NCI-H2196 treated with DMSO at 0.1 percent for 48 hours (cell line): ENCODE results near the gene COL13A1.

Source experiments
- DNase-seq: peaks from one replicate; lab custom pipeline; 2025; ENCODE audit not compliant: unreplicated experiment; lab: John Stamatoyannopoulos, UW

The COL13A1 gene

GRCh38 chr10:69939481-69939880 lies 137.8 kb downstream of the COL13A1 start:
- no peak for DNase-seq

DNA sequence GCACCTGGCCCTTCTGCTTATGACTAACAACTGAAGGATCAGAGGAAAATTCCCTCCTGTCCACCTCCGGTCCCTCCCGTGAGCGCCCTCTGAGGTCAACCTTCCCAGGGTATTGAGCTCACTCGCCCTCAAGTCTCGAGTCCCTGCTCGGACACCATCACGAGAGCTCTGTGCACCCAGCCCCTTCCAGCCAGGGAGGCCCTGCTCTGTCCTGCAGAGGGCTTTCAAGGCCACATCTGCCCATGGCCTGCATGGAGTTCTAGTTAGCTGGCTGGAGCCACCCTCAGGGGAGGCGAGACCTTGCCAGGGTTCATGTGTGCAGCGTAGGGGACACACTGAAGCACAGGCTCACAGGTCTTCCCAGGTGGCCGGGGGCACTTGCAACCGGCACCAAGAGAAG lies 140.0 kb downstream of the COL13A1 start:
- no peak for DNase-seq

DNA sequence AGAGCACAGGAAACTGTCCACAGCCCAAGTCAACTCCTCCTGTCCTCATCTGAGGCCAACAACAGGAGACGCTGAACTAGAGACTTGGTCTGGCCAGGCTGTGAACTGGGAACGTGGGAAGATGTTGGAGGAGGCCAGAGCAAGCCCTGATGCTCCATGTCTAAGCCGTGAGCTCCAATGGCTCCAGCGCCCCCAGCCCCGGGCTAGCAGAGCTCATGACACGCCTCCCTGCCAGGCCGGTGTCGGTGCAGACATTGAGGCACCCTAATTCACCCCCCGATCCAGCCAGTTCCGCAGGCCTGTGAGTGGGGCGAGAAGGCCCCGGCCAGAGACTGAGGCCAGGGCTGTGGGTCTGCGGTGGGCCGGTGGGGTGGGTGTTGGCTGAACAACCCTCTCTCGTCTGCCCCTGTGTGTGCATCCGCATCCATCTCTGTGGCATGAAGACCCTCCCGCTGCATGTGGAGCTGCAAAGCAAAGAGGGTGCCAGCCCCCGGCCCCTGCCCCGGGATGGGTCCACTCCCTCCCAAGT lies 141.7 kb downstream of the COL13A1 start:
- DNase-seq, result no peak

DNA sequence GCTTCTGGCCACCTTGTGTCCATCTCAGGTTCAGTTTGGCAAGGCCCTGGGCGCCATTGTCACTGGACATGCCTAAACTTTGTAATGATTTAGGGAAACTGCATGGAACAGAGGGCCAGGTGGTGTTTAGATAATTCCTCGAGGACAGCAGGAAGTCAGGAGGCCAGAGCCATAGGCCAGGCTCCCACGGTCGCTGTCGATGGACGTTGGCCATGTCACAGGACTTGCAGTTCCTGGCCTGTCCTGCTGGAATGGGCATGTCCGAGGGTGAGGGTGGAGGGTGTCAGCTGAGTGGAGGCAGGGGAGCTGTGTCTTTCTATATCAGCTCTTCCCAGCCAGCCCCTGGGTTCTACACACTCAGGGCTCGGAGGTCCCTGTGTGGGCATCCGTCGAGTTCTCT lies 143.1 kb downstream of the COL13A1 start:
- no peak for DNase-seq

DNA sequence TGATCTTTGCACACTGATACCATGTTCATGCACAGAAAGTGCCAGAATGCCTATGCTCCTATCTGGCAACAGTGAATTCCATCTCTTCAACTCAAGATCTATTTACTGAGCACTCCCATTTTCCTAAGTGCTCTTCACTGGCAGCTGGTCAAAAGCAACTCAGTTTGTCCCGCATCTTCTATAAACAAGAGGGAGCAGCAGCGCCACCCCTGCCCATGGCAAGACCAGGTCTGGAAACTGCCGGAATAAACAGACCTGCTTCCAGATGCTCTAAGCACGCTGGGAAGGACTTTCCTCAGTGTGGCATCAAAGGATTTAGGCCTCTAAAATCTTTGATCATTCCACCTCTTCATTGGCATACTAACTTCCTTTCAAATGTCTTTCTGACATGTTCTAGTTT lies 146.6 kb downstream of the COL13A1 start:
- no peak for DNase-seq

DNA sequence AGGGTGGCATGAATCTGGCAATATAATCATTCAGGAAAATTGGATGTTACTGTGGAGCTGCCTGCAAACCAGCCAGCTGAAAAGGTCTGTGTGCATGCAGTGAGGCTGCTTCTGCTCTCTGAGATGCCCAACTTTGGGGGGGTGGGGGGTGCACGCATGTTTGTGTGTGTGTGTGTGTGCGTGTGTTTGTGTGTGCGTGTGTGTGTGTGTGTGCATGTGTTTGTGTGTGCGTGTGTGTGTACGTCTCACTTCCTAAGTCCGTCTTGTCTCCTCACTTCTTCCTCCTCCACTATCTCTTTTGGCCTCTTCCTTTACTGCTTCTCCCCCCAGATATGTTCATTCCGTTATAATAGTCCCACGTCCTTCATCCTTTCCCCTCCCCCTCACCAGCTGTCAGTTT lies 148.1 kb downstream of the COL13A1 start:
- no peak for DNase-seq

DNA sequence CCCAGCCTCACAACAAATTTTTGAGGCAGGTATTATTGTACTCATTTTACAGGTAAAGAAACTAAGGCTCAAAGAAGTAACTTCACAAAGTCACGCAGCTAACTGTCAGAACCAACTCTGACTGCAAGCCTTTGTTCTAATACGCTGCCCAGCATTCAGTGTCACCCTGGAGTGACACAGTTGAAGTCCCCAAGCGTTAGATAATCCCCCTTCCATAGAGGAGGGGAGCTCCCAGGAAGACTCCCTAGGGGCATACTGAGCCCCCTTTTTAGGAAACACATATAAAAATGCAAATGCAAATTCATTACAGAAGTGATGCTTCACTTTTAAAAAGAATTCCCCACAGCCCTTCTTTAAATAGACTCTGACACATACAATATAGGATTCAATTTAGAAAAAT lies 150.0 kb downstream of the COL13A1 start:
- DNase-seq, result no peak

DNA sequence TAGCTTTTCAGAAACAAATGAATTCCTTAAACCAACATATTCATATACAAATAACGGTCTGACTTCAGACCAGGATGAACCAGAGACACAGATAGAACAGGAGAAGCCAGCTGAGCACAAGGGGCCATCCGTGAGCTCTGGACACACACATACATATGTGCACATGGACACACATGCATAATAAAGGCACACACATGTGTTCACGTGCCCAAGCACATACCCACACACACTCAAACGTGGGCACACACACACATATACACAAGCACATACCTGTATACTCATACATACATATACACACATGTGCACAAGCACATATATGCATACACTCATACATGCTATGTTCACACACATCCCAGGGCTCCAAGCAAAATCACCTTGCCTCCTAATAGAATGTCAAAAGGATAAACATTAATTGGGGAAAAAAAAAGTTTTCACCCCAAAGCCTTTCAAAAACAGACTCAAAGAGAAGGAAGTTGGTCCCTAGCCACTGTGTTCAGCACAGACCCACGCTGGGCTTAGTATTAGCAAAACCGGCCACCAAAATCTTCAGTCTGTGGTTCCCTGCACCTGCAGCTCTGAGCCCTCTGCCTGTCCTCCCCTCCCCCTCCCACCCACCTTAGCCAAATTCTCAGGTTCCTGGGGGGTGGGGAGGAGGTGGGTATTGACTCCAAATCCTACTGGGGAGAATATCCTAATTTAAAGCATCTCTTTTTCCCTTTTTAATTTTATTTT lies 150.5 kb downstream of the COL13A1 start:
- no peak for DNase-seq

DNA sequence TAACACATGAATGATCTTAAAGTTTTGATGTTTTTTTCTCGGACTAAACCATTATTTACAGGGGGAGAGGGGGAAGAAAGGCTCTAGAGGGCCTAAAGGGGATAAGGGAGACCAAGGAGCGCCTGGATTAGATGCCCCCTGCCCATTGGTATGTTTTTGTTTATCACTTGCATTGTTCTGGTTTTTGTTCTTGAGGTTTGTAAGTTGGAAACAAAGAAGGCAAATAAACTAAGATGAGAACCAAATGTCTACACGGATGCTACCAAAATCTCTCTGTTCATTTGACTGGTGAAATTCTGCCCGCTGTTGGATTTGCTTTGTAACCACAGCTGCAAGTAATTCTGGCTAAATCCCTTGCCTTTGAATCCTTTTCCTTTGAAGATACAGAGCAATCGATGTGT lies 151.1 kb downstream of the COL13A1 start:
- DNase-seq, result no peak

GRCh38 chr10:69953851-69954250 lies 152.1 kb downstream of the COL13A1 start:
- no peak for DNase-seq

DNA sequence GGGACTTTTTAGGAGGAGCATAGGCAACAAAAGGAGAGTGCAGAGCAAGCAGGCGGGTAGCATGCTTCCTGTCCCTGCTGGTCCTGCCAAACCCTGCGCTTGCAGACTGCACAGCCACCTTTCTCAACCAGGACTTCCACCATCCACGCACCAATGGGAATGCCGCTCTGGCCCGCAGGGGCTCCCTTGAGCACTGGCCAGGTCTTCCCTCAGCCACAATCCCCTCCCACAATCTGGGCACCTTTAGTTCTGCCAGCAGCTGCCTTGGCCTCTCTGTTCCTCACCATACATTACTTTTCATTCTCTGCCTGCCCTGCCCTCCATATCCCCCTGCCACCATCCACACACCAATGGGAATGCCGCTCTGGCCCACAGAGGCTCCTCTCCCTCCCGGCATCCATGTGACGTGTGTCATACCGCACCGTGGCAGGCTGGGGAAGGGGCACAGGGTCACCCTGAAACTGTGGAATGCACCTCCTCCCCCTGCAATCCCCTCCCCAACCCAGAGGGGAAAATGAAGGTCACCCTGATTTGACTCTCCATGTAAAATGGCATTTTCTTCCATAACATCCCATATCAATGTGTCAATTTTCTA lies 153.6 kb downstream of the COL13A1 start:
- DNase-seq, result no peak

GRCh38 chr10:69955897-69956740 lies 154.4 kb downstream of the COL13A1 start:
- DNase-seq, result no peak

DNA sequence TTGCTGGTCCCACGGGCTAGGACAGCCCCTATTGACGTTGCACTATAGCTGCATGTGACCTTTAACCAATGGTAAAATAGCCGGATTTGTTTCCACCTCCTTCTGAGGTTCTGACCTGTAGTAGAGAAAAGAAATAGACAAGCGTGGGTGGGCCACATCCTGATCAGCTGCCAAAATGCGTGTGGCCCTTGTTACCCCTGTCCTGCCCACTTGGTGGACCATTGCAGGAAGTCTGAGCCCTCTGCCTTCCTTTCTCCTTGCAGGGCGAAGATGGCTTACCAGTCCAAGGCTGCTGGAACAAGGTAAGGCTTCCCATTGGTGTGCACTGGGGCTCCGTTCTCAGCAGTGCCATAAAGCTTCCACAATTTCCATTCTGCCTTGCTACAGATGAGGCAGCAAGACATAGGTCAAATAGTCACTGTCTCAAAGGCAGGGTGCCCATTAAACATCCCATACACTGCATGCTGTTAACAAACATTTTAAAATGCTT lies 155.1 kb downstream of the COL13A1 start:
- DNase-seq, result no peak

DNA sequence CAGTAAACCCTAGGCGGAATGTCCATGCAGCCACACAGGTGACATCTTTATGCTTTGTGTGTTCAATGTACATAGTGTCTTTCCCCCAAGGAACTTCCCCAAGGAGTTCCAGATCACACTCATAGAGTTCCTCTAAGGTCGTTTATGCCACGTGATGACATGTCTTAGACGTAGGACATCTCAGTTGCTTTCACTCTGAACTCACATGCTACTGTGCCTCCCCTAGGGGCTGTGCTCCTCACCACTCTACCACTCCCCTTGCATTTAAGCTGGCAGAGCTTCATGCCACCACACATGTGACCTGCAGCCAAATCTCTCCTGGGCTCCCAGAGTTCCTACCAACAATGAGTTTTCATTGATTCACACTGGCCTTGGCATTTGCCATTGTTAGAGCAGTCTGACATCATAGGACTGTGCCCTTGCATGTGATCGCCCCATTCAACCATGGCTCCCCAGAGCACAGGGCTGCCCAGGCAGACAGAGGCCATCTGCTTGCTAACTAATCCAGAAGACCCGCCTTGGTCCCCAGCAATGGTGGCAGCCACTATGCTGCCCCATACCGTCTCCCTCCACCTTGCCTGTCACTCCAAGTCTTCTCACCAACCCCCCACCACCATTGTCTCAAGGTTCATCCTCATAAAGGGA lies 155.7 kb downstream of the COL13A1 start:
- DNase-seq, result no peak

DNA sequence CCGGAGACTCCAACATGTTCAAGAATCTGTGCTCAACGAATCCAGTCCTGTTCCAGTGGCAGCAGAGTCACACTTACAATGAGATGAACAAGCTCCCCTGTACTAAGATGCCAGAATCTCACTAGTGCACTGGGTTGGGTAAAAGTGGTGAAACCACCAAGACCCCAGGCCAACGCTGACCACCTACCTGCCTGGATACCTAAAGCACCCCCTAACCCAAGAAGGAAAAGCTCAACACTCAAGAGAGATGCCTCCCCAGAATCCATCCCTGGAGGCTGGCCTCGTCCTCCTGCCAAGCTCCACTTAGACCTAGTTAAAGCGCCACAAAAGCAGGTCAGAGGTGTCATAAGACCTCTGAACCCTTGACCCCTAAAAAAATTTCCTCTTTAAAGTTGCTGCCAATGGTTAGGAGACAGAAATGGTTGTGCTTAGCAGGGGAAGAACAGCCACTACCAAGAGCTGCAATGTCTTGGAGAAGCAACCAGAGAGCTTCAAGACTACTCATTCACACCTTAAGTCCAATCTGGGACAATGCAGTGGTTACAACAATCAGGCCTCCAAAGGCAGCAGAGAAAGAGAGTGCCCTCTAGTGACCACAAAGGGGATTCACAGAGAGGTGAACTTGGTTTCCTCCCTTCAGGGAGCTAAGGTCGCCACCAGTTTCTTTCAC lies 156.3 kb downstream of the COL13A1 start:
- no peak for DNase-seq

DNA sequence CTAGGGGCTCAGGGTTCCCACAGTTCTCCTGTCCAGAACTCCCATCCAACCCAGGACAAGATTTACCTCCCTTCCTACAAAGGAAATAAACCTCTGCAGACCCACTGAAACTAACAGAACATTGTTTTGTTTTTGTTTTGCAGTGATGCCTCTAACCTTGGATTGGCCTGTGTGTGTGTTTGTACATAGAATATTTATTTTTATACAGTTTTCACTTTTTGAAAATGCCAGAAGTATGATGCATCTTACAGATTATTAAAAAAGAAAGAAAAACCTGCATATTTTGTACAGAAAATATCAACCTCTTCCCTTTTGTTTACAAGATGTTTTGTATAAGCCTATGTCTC lies 156.8 kb downstream of the COL13A1 start:
- no peak for DNase-seq

DNA sequence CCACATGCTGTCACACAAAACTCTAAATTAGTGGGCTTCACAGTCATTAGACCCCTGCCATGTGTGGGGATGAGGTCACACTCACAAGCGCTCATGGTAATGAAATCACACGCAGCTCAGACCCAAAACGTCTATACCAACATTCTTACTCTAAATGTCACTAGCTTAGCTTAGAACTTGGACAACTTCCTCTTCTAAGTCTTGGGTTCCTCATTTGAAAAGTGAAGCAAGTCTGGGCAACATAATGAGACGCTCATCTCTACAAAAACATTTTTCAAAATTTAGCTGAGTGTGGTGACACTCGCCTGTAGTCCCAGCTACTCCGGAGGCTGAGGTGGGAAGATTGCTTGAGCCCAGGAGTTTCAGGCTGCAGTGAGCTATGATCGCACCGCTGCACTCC lies 158.2 kb downstream of the COL13A1 start:
- DNase-seq, result no peak

GRCh38 chr10:69960606-69960987 lies 158.9 kb downstream of the COL13A1 start:
- no peak for DNase-seq

GRCh38 chr10:69960988-69961880 lies 159.5 kb downstream of the COL13A1 start:
- no peak for DNase-seq
